ENCODE measurements around the gene GALP.

The GALP gene

DNA sequence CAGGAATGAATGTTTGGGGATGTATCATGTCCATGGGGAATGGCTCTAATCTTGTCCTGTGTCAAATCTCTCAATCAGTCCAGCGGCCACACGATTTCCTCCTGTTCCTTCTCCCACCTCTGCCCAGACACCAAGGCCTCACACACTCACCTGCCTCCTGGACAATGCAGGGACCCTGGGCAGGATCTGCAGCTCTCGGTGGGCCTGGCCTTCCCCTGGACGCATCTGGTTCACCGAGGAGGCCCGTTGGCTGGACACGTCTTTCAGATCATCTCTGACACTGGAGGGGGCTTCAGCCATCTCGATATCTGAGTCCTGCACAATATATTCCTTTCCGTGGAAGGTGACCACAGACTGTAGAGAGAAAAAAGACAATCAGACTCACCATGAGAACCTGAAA, 47.7 kb downstream of the GALP start:
- Histone ChIP-seq H3K79me2 (ENCODE audit: low read length) (no peaks in the 10 kb centered on the region), H3K36me3 (replicated peaks; ENCODE audit: low read depth, low read length) (no peaks in the 10 kb centered on the region), H3K4me3 (ENCODE audit: low read length) (no peak overlapping the region), H3K4me1 (ENCODE audit: low read length) (no peaks in the 10 kb centered on the region), H3K4me2 (ENCODE audit: low read length) (no peak overlapping the region), H3K27ac (ENCODE audit: low read length) (no peak overlapping the region), H4K20me1 (ENCODE audit: insufficient read depth, low read length) (no peaks in the 10 kb centered on the region), H3K27me3 (ENCODE audit: low read depth, low read length) (no peaks in the 10 kb centered on the region), H2AFZ (ENCODE audit: low read depth, low read length) (no peak overlapping the region), H3K9ac (ENCODE audit: low read length) (no peak overlapping the region), H3K9me3 (ENCODE audit: insufficient read depth, low read length) (no peaks in the 10 kb centered on the region)
- no peak for TF ChIP-seq EZH2phosphoT487 (IDR thresholded peaks at IDR 0.05; ENCODE audit: low read depth)
- TF ChIP-seq, protein P1, sequence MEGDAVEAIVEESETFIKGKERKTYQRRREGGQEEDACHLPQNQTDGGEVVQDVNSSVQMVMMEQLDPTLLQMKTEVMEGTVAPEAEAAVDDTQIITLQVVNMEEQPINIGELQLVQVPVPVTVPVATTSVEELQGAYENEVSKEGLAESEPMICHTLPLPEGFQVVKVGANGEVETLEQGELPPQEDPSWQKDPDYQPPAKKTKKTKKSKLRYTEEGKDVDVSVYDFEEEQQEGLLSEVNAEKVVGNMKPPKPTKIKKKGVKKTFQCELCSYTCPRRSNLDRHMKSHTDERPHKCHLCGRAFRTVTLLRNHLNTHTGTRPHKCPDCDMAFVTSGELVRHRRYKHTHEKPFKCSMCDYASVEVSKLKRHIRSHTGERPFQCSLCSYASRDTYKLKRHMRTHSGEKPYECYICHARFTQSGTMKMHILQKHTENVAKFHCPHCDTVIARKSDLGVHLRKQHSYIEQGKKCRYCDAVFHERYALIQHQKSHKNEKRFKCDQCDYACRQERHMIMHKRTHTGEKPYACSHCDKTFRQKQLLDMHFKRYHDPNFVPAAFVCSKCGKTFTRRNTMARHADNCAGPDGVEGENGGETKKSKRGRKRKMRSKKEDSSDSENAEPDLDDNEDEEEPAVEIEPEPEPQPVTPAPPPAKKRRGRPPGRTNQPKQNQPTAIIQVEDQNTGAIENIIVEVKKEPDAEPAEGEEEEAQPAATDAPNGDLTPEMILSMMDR (IDR thresholded peaks at IDR 0.05; ENCODE audit: low read depth, low read length) = no peak
